ENCODE data around the gene HOXA2.

- TF ChIP-seq RAD21 (IDR thresholded peaks at IDR 0.05 in 1 of 2, conservative IDR thresholded peaks at IDR 0.05 in 1 of 2; ENCODE audit: low read depth in 2 of 2, low read length in 2 of 2) (no peak), POLR2AphosphoS5 (IDR thresholded peaks at IDR 0.05; ENCODE audit: low read depth, low read length) (no peak), FOSL1 (IDR thresholded peaks at IDR 0.05; ENCODE audit: insufficient read depth, low read depth, low read length) (no peak), CREB1 (IDR thresholded peaks at IDR 0.05) (no peak)
Observed at GRCh38 chr7:27126596-27127327, 24.3 kb upstream of the HOXA2 start.
